ENCODE data around the gene NSG1.

- TF ChIP-seq CTCF (IDR thresholded peaks at IDR 0.05; ENCODE audit: insufficient read depth, low read length) (no peak), POLR2AphosphoS5 (IDR thresholded peaks at IDR 0.05; ENCODE audit: low read depth) (no peak), SPI1 (IDR thresholded peaks at IDR 0.05; ENCODE audit: borderline replicate concordance, low read depth) (no peak), GABPA (IDR thresholded peaks at IDR 0.05; ENCODE audit: low read depth) (no peak)
Observed at GRCh38 chr4:4339504-4340085, 47.3 kb upstream of the NSG1 start.
